Brain microvascular endothelial cell (primary cell): ENCODE results near the gene ERFL.

Experiments used
- DNase-seq: peaks from one replicate; pipeline ENCODE4 v3.0.0-alpha.2; 2020
- H3K27ac ChIP-seq: fragments of 250-450 bp; sonication (Bioruptor Pico); 2 replicates; pipeline ENCODE4 v1.5.1; 2020; ENCODE audit warnings: mild to moderate bottlenecking, moderate library complexity
- H3K27me3 ChIP-seq: fragments of 250-450 bp; sonication (Bioruptor Pico); replicated peaks from 2 replicates; pipeline ENCODE4 v1.5.1; 2020; ENCODE audit warnings: mild to moderate bottlenecking
- H3K36me3 ChIP-seq: fragments of 250-450 bp; sonication (Bioruptor Pico); replicated peaks from 2 replicates; pipeline ENCODE4 v1.5.1; 2020; ENCODE audit warnings: mild to moderate bottlenecking
- H3K4me3 ChIP-seq: 2 replicates; pipeline ENCODE4 v1.5.1; 2011; ENCODE audit warnings: low read depth, mild to moderate bottlenecking, control low read depth, low read length, moderate library complexity
- in situ Hi-C: cut with HindIII; loops from 2 replicates; pipeline ENCODE4 v1.10.0; 2017; ENCODE audit warnings: low sequenced_read_pairs, low pct_ligation_motif_present
- TF ChIP-seq, protein P1 (sequence below): IDR thresholded peaks from 2 replicates; pipeline ENCODE4 v1.5.1; 2011; ENCODE audit warnings: low read depth, mild to moderate bottlenecking, moderate library complexity, low read length, control low read depth, inconsistent platforms; ENCODE audit errors: missing control alignments

ERFL gene

DNA sequence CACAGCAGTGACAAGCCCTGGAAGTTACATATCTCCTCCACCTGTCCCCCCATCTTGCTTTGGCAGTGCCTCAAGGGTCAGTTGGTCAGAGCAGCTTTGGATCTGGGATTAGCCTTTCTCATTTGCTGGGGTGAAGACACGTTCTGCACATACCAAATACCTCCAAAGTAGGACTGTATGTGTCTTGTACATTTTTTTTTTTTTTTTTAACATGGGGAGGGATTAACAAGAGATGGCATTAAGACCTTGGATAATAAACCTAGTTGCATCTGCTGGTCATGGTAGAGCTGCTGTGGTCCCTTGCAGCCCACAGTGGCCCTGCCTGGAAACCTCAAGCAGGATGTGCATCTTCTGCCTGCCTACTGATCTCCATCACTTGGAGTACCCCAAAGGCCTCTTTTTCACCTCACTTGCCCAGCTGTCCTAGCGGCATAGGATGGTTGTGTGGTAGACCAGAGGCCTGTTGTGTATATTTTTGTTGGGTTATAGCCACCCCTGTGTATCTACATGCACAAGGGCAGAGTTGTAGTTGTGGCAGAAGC, 65.7 kb downstream of the ERFL start:
- in situ Hi-C loops: no loop called here
- H3K27me3 ChIP-seq: no peaks in the 10 kb centered on the region
- peaks cover 67% of the 10 kb centered on the region for H3K36me3 ChIP-seq
- no peak overlapping the region for H3K27ac ChIP-seq
- peak overlapping the region; percentile 99 for H3K4me3 ChIP-seq
- TF ChIP-seq, protein P1, sequence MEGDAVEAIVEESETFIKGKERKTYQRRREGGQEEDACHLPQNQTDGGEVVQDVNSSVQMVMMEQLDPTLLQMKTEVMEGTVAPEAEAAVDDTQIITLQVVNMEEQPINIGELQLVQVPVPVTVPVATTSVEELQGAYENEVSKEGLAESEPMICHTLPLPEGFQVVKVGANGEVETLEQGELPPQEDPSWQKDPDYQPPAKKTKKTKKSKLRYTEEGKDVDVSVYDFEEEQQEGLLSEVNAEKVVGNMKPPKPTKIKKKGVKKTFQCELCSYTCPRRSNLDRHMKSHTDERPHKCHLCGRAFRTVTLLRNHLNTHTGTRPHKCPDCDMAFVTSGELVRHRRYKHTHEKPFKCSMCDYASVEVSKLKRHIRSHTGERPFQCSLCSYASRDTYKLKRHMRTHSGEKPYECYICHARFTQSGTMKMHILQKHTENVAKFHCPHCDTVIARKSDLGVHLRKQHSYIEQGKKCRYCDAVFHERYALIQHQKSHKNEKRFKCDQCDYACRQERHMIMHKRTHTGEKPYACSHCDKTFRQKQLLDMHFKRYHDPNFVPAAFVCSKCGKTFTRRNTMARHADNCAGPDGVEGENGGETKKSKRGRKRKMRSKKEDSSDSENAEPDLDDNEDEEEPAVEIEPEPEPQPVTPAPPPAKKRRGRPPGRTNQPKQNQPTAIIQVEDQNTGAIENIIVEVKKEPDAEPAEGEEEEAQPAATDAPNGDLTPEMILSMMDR: no peak
- DNase-seq: no peak

DNA sequence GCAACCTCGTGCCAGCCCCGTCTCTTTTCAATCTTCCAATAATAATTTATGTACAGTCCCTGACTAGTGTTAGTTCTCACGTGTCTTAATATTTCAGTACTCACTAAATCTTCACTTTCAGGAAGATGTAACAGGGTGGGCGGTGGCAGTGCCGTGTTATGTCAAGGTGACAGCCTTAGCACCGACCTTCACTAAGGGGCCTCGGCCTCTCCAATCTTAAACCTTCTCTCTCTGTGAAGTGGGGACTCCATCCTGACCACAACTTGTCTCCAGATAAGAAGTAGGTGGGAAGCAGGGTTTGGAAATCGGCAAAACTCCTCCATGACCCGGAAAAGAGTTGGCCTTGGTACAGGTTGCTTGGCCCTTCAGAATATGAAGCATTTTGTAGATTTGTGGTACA, 66.4 kb downstream of the ERFL start:
- no peak for DNase-seq
- peaks cover 60% of the 10 kb centered on the region for H3K36me3 ChIP-seq
- H3K27ac ChIP-seq: no peak overlapping the region
- TF ChIP-seq, protein P1: no peak
- peak overlapping the region; percentile 99 for H3K4me3 ChIP-seq
- in situ Hi-C loops: no loop called here
- no peaks in the 10 kb centered on the region for H3K27me3 ChIP-seq

DNA sequence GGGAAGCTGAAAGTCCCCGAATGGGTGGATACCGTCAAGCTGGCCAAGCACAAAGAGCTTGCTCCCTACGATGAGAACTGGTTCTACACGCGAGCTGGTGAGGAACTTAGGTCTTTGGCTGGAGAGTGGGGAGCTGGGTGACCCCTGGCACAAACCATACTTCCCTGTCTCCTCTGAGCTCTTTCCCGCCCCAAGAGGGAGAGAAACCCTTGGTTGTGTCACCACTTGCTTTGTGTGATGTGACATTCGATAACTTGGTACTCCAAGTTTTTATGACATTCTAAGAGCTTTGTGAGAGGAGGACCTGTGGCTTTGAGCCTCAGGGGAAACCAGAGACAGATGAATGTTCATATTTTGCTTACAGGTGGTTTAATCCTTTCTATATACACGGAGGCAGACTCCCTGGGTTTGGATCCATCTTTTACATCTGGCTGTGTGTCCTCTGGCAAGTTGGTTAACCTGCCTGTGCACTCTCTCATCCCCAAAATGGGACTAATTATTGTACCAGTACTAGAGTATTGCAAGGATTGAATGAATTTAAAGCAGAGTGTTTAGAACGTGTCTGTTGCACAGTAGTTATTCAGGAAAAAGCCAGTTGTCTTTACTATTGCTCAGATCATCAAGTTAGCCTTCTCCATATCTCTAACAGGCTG, 67.0 kb downstream of the ERFL start:
- no peaks in the 10 kb centered on the region for H3K27me3 ChIP-seq
- H3K4me3 ChIP-seq: peak overlapping the region; percentile 99
- DNase-seq: no peak
- H3K36me3 ChIP-seq: peaks cover 54% of the 10 kb centered on the region
- peak overlapping the region; percentile 82 for H3K27ac ChIP-seq
- TF ChIP-seq, protein P1: no peak
- in situ Hi-C loops: no loop called here

DNA sequence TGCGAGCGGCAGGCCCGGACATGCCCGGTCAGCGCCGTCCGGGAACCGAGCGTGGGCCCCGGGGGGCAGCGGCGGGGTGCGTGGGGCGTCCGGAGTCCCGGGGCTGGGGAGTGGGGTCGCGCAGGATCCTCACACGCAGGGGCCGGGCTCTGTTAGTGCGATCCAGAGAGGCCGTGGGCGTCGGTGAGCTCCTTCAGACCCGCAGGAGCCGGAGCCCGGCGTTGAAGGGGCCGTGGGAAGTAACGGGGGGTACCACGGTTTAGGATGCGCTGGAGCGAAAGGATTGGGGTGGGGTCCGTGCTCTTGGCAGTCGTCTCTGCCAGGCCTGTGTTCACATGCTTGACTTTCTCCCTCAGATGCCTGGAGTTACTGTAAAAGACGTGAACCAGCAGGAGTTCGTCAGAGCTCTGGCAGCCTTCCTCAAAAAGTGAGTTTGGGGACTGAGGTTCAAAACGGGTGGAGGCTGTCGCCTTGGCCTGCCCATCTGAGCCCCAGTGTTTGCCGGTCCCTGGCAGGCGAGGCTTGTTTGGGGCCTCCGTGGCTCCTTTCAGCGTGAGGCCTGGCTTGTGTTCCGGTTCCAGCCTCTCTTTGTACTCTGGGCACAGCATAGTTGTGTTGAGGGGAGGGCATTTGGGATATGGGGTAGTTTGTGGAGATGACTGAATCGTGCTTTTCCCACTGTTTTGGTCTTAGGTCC, 67.7 kb downstream of the ERFL start:
- peak overlapping the region; percentile 99 for H3K4me3 ChIP-seq
- TF ChIP-seq, protein P1: no peak
- H3K27me3 ChIP-seq: no peaks in the 10 kb centered on the region
- H3K36me3 ChIP-seq: peaks cover 49% of the 10 kb centered on the region
- in situ Hi-C loops: no loop called here
- H3K27ac ChIP-seq: peak overlapping the region; percentile 82
- no peak for DNase-seq

DNA sequence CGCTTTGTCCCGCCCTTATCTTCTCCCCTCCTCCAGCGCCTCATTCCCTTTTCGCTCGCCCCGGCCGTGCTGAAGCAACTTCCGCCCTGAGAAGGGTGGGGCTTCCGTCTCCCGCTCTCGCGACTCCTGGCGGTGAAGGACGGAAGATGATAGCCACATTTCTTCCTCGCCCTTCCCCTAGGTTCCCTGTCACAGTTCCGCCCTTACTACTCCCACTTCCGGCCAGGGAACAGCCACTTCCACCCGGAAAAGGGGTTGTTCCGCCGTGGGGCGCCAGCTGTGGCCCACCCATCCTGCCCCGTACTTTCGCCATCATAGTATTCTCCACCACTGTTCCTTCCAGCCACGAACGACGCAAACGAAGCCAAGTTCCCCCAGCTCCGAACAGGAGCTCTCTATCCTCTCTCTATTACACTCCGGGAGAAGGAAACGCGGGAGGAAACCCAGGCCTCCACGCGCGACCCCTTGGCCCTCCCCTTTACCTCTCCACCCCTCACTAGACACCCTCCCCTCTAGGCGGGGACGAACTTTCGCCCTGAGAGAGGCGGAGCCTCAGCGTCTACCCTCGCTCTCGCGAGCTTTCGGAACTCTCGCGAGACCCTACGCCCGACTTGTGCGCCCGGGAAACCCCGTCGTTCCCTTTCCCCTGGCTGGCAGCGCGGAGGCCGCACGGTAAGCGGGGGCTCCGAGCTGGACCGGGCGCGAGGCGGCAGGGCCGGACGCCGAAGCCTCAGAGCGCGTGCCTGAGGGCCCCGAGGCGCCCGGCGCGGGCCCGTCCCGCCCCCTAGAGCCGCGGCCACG, 68.4 kb downstream of the ERFL start, which contains the start of gene RPS19:
Gene RPS19 (plus strand): TSS at position 638 of the 801 bp plus-strand sequence. CDS start 520 bp downstream, outside the sequence.
- Histone ChIP-seq H3K4me3 (peak within 1 kb of the TSS; percentile 99), H3K27me3 (no peaks in the 10 kb centered on the region), H3K36me3 (peaks cover 41% of the 10 kb centered on the region), H3K27ac (peak within 1 kb of the TSS; percentile 82)
- TF ChIP-seq, protein P1: peak; percentile 71
- DNase-seq: peak; percentile 95
- in situ Hi-C loops: no loop called here
